ENCODE data around the gene FLYWCH1.
"Not testable (repeated sequence)": the region's sequence is repeated elsewhere in the genome, so short reads cannot be mapped to it uniquely, and the experiment has no call there.

Gene FLYWCH1

GRCh38 chr16:2915196-2915929 is 3.6 kb downstream of the FLYWCH1 start:
- H3K4me3 ChIP-seq (ENCODE audit: low read depth in 1 of 2, low read length in 2 of 2) = no peak overlapping the region
- H3K27ac ChIP-seq (ENCODE audit: low read length) = no peak overlapping the region
- no peaks in the 10 kb centered on the region for H3K27me3 ChIP-seq (ENCODE audit: low read depth, low read length)
- no peaks in the 10 kb centered on the region for H3K9me3 ChIP-seq (ENCODE audit: control insufficient read depth in 1 of 2, low read length in 2 of 2)
- peaks cover 0 to 15% of the 10 kb centered on the region in 2 donors for H3K36me3 ChIP-seq (ENCODE audit: control insufficient read depth in 1 of 2, insufficient read depth in 2 of 2, low read length in 2 of 2)
- peaks cover 6 to 25% of the 10 kb centered on the region in 2 donors for H3K4me1 ChIP-seq (ENCODE audit: control insufficient read depth in 1 of 2, insufficient read depth in 2 of 2, low read length in 2 of 2)

GRCh38 chr16:2919511-2920255 is 8.0 kb downstream of the FLYWCH1 start:
- Histone ChIP-seq H3K36me3 (ENCODE audit: control insufficient read depth in 1 of 2, insufficient read depth in 2 of 2, low read length in 2 of 2) (peaks cover 5 to 15% of the 10 kb centered on the region in 2 donors), H3K27me3 (ENCODE audit: low read depth, low read length) (no peaks in the 10 kb centered on the region)

GRCh38 chr16:2923481-2923880 is 11.8 kb downstream of the FLYWCH1 start:
- H3K36me3 ChIP-seq (ENCODE audit: control insufficient read depth in 1 of 2, insufficient read depth in 2 of 2, low read length in 2 of 2) = peaks cover 5 to 7% of the 10 kb centered on the region in 2 donors
- H3K4me3 ChIP-seq (ENCODE audit: low read depth in 1 of 2, low read length in 2 of 2) = no peak overlapping the region
- H3K27ac ChIP-seq (ENCODE audit: low read length) = no peak overlapping the region
- H3K9me3 ChIP-seq (ENCODE audit: control insufficient read depth in 1 of 2, low read length in 2 of 2) = no peaks in the 10 kb centered on the region
- peaks cover 0 to 13% of the 10 kb centered on the region in 2 donors for H3K4me1 ChIP-seq (ENCODE audit: control insufficient read depth in 1 of 2, insufficient read depth in 2 of 2, low read length in 2 of 2)
- H3K27me3 ChIP-seq (ENCODE audit: low read depth, low read length) = no peaks in the 10 kb centered on the region

More at GRCh38 chr16:2919511-2920255, 8.0 kb downstream of the FLYWCH1 start:
- Histone ChIP-seq H3K9me3 (ENCODE audit: control insufficient read depth in 1 of 2, low read length in 2 of 2) (no peaks in the 10 kb centered on the region), H3K4me1 (ENCODE audit: control insufficient read depth in 1 of 2, insufficient read depth in 2 of 2, low read length in 2 of 2) (peaks cover 0 to 10% of the 10 kb centered on the region in 2 donors), H3K4me3 (ENCODE audit: low read depth in 1 of 2, low read length in 2 of 2) (no peak overlapping the region), H3K27ac (ENCODE audit: low read length) (no peak overlapping the region)

- no peaks in the 10 kb centered on the region for H3K27me3 ChIP-seq (ENCODE audit: low read depth, low read length)
- no peaks in the 10 kb centered on the region for H3K9me3 ChIP-seq (ENCODE audit: control insufficient read depth in 1 of 2, low read length in 2 of 2)
- H3K27ac ChIP-seq (ENCODE audit: low read length) = no peak overlapping the region
- H3K4me1 ChIP-seq (ENCODE audit: control insufficient read depth in 1 of 2, insufficient read depth in 2 of 2, low read length in 2 of 2) = peaks cover 0 to 3% of the 10 kb centered on the region in 2 donors
- H3K4me3 ChIP-seq (ENCODE audit: low read depth in 1 of 2, low read length in 2 of 2) = no peak overlapping the region
- peaks cover 5 to 14% of the 10 kb centered on the region in 2 donors for H3K36me3 ChIP-seq (ENCODE audit: control insufficient read depth in 1 of 2, insufficient read depth in 2 of 2, low read length in 2 of 2)
These were observed 13.4 kb downstream of the FLYWCH1 start for GRCh38 chr16:2924901-2925755.

- Histone ChIP-seq H3K9me3 (ENCODE audit: control insufficient read depth in 1 of 2, low read length in 2 of 2) (no peaks in the 10 kb centered on the region), H3K4me3 (ENCODE audit: low read depth in 1 of 2, low read length in 2 of 2) (no peak overlapping the region), H3K27me3 (ENCODE audit: low read depth, low read length) (no peaks in the 10 kb centered on the region), H3K4me1 (ENCODE audit: control insufficient read depth in 1 of 2, insufficient read depth in 2 of 2, low read length in 2 of 2) (peaks cover 0 to 3% of the 10 kb centered on the region in 2 donors), H3K36me3 (ENCODE audit: control insufficient read depth in 1 of 2, insufficient read depth in 2 of 2, low read length in 2 of 2) (peaks cover 5 to 21% of the 10 kb centered on the region in 2 donors), H3K27ac (ENCODE audit: low read length) (no peak overlapping the region)
These were observed 14.4 kb downstream of the FLYWCH1 start for GRCh38 chr16:2925951-2926649.

GRCh38 chr16:2926650-2926999 is 14.9 kb downstream of the FLYWCH1 start:
- Histone ChIP-seq H3K4me1 (ENCODE audit: control insufficient read depth in 1 of 2, insufficient read depth in 2 of 2, low read length in 2 of 2) (peaks cover 0 to 3% of the 10 kb centered on the region in 2 donors), H3K27ac (ENCODE audit: low read length) (no peak overlapping the region), H3K27me3 (ENCODE audit: low read depth, low read length) (no peaks in the 10 kb centered on the region), H3K36me3 (ENCODE audit: control insufficient read depth in 1 of 2, insufficient read depth in 2 of 2, low read length in 2 of 2) (peaks cover 5 to 21% of the 10 kb centered on the region in 2 donors), H3K9me3 (ENCODE audit: control insufficient read depth in 1 of 2, low read length in 2 of 2) (no peaks in the 10 kb centered on the region), H3K4me3 (ENCODE audit: low read depth in 1 of 2, low read length in 2 of 2) (peak overlapping the region; percentile 26 to 33)

- Histone ChIP-seq H3K27me3 (ENCODE audit: low read depth, low read length) (no peaks in the 10 kb centered on the region), H3K27ac (ENCODE audit: low read length) (no peak overlapping the region), H3K4me1 (ENCODE audit: control insufficient read depth in 1 of 2, insufficient read depth in 2 of 2, low read length in 2 of 2) (peaks cover 0 to 3% of the 10 kb centered on the region in 2 donors), H3K9me3 (ENCODE audit: control insufficient read depth in 1 of 2, low read length in 2 of 2) (no peaks in the 10 kb centered on the region), H3K36me3 (ENCODE audit: control insufficient read depth in 1 of 2, insufficient read depth in 2 of 2, low read length in 2 of 2) (peaks cover 2 to 20% of the 10 kb centered on the region in 2 donors), H3K4me3 (ENCODE audit: low read depth in 1 of 2, low read length in 2 of 2) (peak overlapping the region; percentile 26 to 33)
These were observed 15.4 kb downstream of the FLYWCH1 start for GRCh38 chr16:2927010-2927646.

GRCh38 chr16:2928151-2928550 is 16.4 kb downstream of the FLYWCH1 start:
- H3K27ac ChIP-seq (ENCODE audit: low read length); H3K4me1 ChIP-seq (ENCODE audit: control insufficient read depth in 1 of 2, insufficient read depth in 2 of 2, low read length in 2 of 2); H3K4me3 ChIP-seq (ENCODE audit: low read depth in 1 of 2, low read length in 2 of 2); H3K27me3 ChIP-seq (ENCODE audit: low read depth, low read length); H3K9me3 ChIP-seq (ENCODE audit: control insufficient read depth in 1 of 2, low read length in 2 of 2): not testable (repeated sequence)
- peaks cover 0 to 23% of the 10 kb centered on the region in 2 donors for H3K36me3 ChIP-seq (ENCODE audit: control insufficient read depth in 1 of 2, insufficient read depth in 2 of 2, low read length in 2 of 2)

GRCh38 chr16:2928796-2929195 is 17.1 kb downstream of the FLYWCH1 start:
- H3K4me1 ChIP-seq (ENCODE audit: control insufficient read depth in 1 of 2, insufficient read depth in 2 of 2, low read length in 2 of 2) = peaks cover 0 to 3% of the 10 kb centered on the region in 2 donors
- no peaks in the 10 kb centered on the region for H3K27me3 ChIP-seq (ENCODE audit: low read depth, low read length)
- no peak overlapping the region for H3K27ac ChIP-seq (ENCODE audit: low read length)
- H3K4me3 ChIP-seq (ENCODE audit: low read depth in 1 of 2, low read length in 2 of 2) = no peak overlapping the region
- no peaks in the 10 kb centered on the region for H3K9me3 ChIP-seq (ENCODE audit: control insufficient read depth in 1 of 2, low read length in 2 of 2)
- peaks cover 0 to 29% of the 10 kb centered on the region in 2 donors for H3K36me3 ChIP-seq (ENCODE audit: control insufficient read depth in 1 of 2, insufficient read depth in 2 of 2, low read length in 2 of 2)

- no peaks in the 10 kb centered on the region for H3K9me3 ChIP-seq (ENCODE audit: control insufficient read depth in 1 of 2, low read length in 2 of 2)
- peaks cover 4 to 38% of the 10 kb centered on the region in 2 donors for H3K36me3 ChIP-seq (ENCODE audit: control insufficient read depth in 1 of 2, insufficient read depth in 2 of 2, low read length in 2 of 2)
- peaks cover 0 to 3% of the 10 kb centered on the region in 2 donors for H3K4me1 ChIP-seq (ENCODE audit: control insufficient read depth in 1 of 2, insufficient read depth in 2 of 2, low read length in 2 of 2)
- H3K27me3 ChIP-seq (ENCODE audit: low read depth, low read length) = no peaks in the 10 kb centered on the region
- H3K4me3 ChIP-seq (ENCODE audit: low read depth in 1 of 2, low read length in 2 of 2) = no peak overlapping the region
- H3K27ac ChIP-seq (ENCODE audit: low read length) = no peak overlapping the region
These were observed 18.0 kb downstream of the FLYWCH1 start for GRCh38 chr16:2929693-2930092.

Measured in muscle layer of duodenum (tissue), 2 donors.